K562 (cell line): ENCODE measurements around the gene AP1S3.

Experiments used
- EZH2 ChIP-seq: IDR thresholded peaks from 2 replicates; pipeline ENCODE4 v1.6.1; 2012; ENCODE audit warnings: low read depth, mild to moderate bottlenecking, inconsistent platforms, low read length, borderline replicate concordance
- HMG20B ChIP-seq: fragments of 250-450 bp; sonication (Bioruptor Pico); IDR thresholded peaks from 2 replicates; pipeline ENCODE4 v1.5.0; 2021; ENCODE audit warnings: mild to moderate bottlenecking
- KAT7 ChIP-seq: sonication (generic); formaldehyde crosslinking; IDR thresholded peaks from 2 replicates; pipeline ENCODE4 v1.8.0; 2022; ENCODE audit warnings: missing genetic modification reagents, mild to moderate bottlenecking, borderline replicate concordance
- SP1 ChIP-seq: sonication (generic); formaldehyde crosslinking; IDR thresholded peaks from 2 replicates; pipeline ENCODE4 v1.8.1; 2022; ENCODE audit warnings: mild to moderate bottlenecking, missing genetic modification reagents
- SRF ChIP-seq, 2 experiments: fragments of 250-450, 450-650 bp in 1 of 2; sonication (Bioruptor Pico) in 1 of 2; sonication (generic) in 1 of 2; formaldehyde crosslinking; IDR thresholded peaks; 2 replicates each; pipeline versions ENCODE4 v1.5.0 to v1.5.1; 2020 to 2022; ENCODE audit warnings: mild to moderate bottlenecking in 1 of 2, missing genetic modification reagents in 1 of 2
- U2AF2 ChIP-seq: fragments of 200-400 bp; formaldehyde crosslinking; optimal IDR thresholded peaks from 2 replicates; pipeline ENCODE3; 2017; ENCODE audit warnings: low read depth, mild to moderate bottlenecking, low read length
- ZNF146 ChIP-seq: IDR thresholded peaks from one replicate; pipeline ENCODE4 v1.6.1; 2018; ENCODE audit warnings: missing compliant biosample characterization; ENCODE audit not compliant: unreplicated experiment
- TF ChIP-seq, protein P1 (sequence below): fragments of 250-450 bp; sonication (Bioruptor Pico); IDR thresholded peaks from 2 replicates; pipeline ENCODE4 v1.4.0; 2020; ENCODE audit warnings: borderline replicate concordance

DNA sequence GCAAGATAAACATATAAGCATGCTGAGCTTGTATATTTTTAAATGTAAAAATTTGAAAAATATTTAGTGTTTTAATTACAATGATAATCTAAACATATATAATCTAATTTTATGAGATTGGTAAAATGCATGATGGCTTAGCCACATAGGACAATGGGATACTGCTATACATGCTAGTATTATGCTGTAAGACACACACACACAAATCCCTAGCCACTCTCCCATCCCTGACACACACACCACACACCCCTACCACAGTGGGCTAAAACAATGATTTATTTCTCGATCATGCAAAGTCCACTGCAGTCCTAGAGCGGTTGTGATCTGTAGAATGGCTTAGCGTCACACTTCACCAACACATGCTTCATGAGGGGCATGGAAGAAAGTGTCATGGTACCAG is 36.3 kb upstream of the AP1S3 start:
- TF ChIP-seq ZNF146 (CRISPR knock-in tag) (no peak), SRF (CRISPR knock-in tag; IDR thresholded peaks at IDR 0.05) (no peak), SP1 (no peak), EZH2 (no peak), KAT7 (CRISPR knock-in tag) (no peak), HMG20B (CRISPR knock-in tag) (no peak), U2AF2 (no peak)
- TF ChIP-seq, protein P1, sequence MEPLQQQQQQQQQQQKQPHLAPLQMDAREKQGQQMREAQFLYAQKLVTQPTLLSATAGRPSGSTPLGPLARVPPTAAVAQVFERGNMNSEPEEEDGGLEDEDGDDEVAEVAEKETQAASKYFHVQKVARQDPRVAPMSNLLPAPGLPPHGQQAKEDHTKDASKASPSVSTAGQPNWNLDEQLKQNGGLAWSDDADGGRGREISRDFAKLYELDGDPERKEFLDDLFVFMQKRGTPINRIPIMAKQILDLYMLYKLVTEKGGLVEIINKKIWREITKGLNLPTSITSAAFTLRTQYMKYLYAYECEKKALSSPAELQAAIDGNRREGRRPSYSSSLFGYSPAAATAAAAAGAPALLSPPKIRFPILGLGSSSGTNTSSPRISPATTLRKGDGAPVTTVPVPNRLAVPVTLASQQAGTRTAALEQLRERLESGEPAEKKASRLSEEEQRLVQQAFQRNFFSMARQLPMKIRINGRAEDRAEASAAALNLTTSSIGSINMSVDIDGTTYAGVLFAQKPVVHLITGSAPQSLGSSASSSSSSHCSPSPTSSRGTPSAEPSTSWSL (CRISPR knock-in tag), result no peak
